Measurements from ENCODE around the gene PALB2.

Gene PALB2

GRCh38 chr16:23678430-23679273, 37.5 kb upstream of the PALB2 start, which contains the start of gene PLK1:
Gene PLK1 (plus strand): TSS chr16:23678889. CDS start chr16:23678933, 44 bp downstream.
- H3K4me3 ChIP-seq (IDR thresholded peaks at IDR 0.05; ENCODE audit: insufficient read depth, low read depth, low read length): peak within 1 kb of the TSS; percentile 65
- 0 out of 2 replicates have a peak, but pooled peaks cover 8% of the 10 kb centered on the region for H4K20me1 ChIP-seq (ENCODE audit: insufficient read depth)
- no peaks in the 10 kb centered on the region for H3K27me3 ChIP-seq (ENCODE audit: insufficient read depth, low read depth)
- H3K4me2 ChIP-seq: peak within 1 kb of the TSS; percentile 61
- H3K36me3 ChIP-seq (ENCODE audit: insufficient read depth): peaks cover 25% of the 10 kb centered on the region; the same call in 1 of the 2 replicates
- H2AFZ ChIP-seq (ENCODE audit: low read depth): peak within 1 kb of the TSS; percentile 52
- peaks cover 45% of the 10 kb centered on the region for H3K79me2 ChIP-seq (ENCODE audit: insufficient read depth, low read depth)
- peaks cover 30% of the 10 kb centered on the region for H3K4me1 ChIP-seq (ENCODE audit: low read depth, poor library complexity, severe bottlenecking)
- peak within 1 kb of the TSS; percentile 46 for H3K27ac ChIP-seq
- no peak for TF ChIP-seq CTCF (conservative IDR thresholded peaks at IDR 0.05; ENCODE audit: low read depth, low read length)
- H3K9ac ChIP-seq: peak within 1 kb of the TSS; percentile 67

GRCh38 chr16:23676924-23677480, 35.9 kb upstream of the PALB2 start:
- no peak for TF ChIP-seq CTCF (conservative IDR thresholded peaks at IDR 0.05; ENCODE audit: low read depth, low read length)
- H3K36me3 ChIP-seq (ENCODE audit: insufficient read depth): peaks cover 15% of the 10 kb centered on the region; the same call in 1 of the 2 replicates

GRCh38 chr16:23673971-23674614, 33.0 kb upstream of the PALB2 start:
- Histone ChIP-seq H3K4me3 (IDR thresholded peaks at IDR 0.05; ENCODE audit: insufficient read depth, low read depth, low read length) (no peak overlapping the region), H3K27me3 (ENCODE audit: insufficient read depth, low read depth) (no peaks in the 10 kb centered on the region), H3K27ac (no peak overlapping the region), H2AFZ (ENCODE audit: low read depth) (no peak overlapping the region), H3K9ac (no peak overlapping the region), H3K79me2 (ENCODE audit: insufficient read depth, low read depth) (peaks cover 4% of the 10 kb centered on the region), H3K4me2 (no peak overlapping the region), H3K36me3 (ENCODE audit: insufficient read depth) (no peaks in the 10 kb centered on the region), H4K20me1 (ENCODE audit: insufficient read depth) (no peaks in the 10 kb centered on the region), H3K4me1 (ENCODE audit: low read depth, poor library complexity, severe bottlenecking) (peaks cover 8% of the 10 kb centered on the region)
- no peak for TF ChIP-seq CTCF (conservative IDR thresholded peaks at IDR 0.05; ENCODE audit: low read depth, low read length)

More at GRCh38 chr16:23676924-23677480, 35.9 kb upstream of the PALB2 start:
- Histone ChIP-seq H3K27me3 (ENCODE audit: insufficient read depth, low read depth) (no peaks in the 10 kb centered on the region), H3K27ac (no peak overlapping the region), H3K4me1 (ENCODE audit: low read depth, poor library complexity, severe bottlenecking) (peaks cover 28% of the 10 kb centered on the region), H3K4me3 (IDR thresholded peaks at IDR 0.05; ENCODE audit: insufficient read depth, low read depth, low read length) (no peak overlapping the region), H3K79me2 (ENCODE audit: insufficient read depth, low read depth) (peaks cover 33% of the 10 kb centered on the region), H3K9ac (no peak overlapping the region), H4K20me1 (ENCODE audit: insufficient read depth) (0 out of 2 replicates have a peak, but pooled peaks cover 8% of the 10 kb centered on the region), H3K4me2 (no peak overlapping the region), H2AFZ (ENCODE audit: low read depth) (no peak overlapping the region)

GRCh38 chr16:23670137-23670776, 29.1 kb upstream of the PALB2 start:
- Histone ChIP-seq H3K9ac (no peak overlapping the region), H3K79me2 (ENCODE audit: insufficient read depth, low read depth) (no peaks in the 10 kb centered on the region), H3K36me3 (ENCODE audit: insufficient read depth) (no peaks in the 10 kb centered on the region), H3K27me3 (ENCODE audit: insufficient read depth, low read depth) (no peaks in the 10 kb centered on the region), H3K4me1 (ENCODE audit: low read depth, poor library complexity, severe bottlenecking) (no peaks in the 10 kb centered on the region), H4K20me1 (ENCODE audit: insufficient read depth) (no peaks in the 10 kb centered on the region), H3K4me3 (IDR thresholded peaks at IDR 0.05; ENCODE audit: insufficient read depth, low read depth, low read length) (no peak overlapping the region), H3K27ac (no peak overlapping the region), H2AFZ (ENCODE audit: low read depth) (no peak overlapping the region), H3K4me2 (no peak overlapping the region)
- TF ChIP-seq CTCF (conservative IDR thresholded peaks at IDR 0.05; ENCODE audit: low read depth, low read length): no peak
